Measurements from ENCODE around the gene SLC9C1.

Gene SLC9C1

DNA sequence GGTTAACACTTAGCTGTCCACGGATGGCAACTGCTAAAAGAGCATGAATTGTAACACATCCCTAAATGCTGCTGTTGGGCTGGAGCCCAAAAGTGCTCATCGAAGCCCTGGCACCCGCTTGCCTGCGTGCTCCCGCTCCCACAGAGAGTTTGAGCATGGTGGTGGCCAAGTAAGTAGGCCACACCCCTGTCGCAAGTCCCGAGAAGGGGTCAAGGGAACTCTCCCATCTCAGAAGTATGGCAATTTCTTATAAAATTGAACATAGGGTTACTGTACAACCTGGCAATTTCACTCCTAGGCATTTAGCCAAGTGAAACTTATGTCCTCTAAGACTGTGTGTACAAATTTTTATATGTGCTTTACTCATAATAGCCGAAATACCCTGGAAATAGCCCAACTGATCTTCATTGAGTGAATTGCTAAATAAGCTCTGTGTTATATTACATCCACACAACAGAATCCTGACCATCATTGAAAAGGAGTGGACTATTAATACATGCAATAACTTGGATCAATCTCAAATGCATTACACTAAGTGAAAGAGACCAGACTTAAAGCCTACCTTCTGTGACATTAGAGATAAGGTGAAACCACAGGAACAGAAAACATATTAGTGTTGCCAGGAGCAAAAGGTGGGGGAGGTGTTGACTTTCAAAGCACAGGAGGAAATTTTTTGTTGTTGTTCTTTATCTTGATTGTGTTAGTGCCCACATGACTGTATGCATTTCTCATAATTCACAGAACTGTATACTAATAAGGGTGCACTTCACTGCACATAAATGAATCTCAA is 159.5 kb downstream of the SLC9C1 start:
- peaks cover 75% of the 10 kb centered on the region for H3K4me1 Mint-ChIP-seq
- peak overlapping the region; percentile 49 for H3K27ac Mint-ChIP-seq
- DNase-seq (no peak), ATAC-seq (peak; percentile 21)
- H3K9me3 Mint-ChIP-seq = no peaks in the 10 kb centered on the region
- no peaks in the 10 kb centered on the region for H3K27me3 Mint-ChIP-seq
- H3K4me3 Mint-ChIP-seq = no peak overlapping the region
- H3K36me3 Mint-ChIP-seq (ENCODE audit: low read depth) = no peaks in the 10 kb centered on the region

DNA sequence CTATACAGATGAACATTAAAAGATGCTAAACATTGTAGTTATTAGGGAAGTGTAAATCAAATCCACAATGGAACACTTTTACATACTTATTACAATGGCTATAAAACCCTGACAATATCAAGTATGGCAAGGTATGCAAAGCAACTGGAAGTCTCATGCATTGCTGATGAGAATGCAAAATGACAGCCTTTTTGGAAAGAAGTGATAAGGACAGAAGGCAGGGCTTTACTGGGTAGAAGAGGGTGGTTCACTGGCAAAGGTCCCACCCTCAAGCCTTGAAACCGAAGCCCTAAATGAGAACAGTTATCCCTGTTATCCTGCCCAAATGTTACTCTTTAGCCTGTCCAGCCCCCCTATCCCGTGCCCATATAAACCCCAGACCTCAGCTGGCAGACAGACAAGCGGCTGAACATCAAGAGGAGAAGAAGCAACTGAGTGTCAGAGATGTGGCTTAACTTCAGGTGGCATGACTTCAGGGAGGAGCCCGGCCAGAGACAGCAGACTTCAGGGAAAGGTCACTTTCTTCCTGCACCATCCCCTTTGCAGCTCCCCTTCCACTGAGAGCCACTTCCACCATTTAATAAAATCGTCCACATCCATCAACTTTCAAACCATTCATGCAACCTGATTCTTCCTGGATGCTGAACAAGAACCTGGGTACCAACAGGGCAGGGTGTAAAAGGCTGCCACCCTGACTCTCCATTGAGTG is 160.2 kb downstream of the SLC9C1 start:
- peak overlapping the region; percentile 80 for H3K4me3 Mint-ChIP-seq
- H3K36me3 Mint-ChIP-seq (ENCODE audit: low read depth) = no peaks in the 10 kb centered on the region
- DNase-seq (no peak), ATAC-seq (no peak)
- H3K27ac Mint-ChIP-seq = peak overlapping the region; percentile 85
- no peaks in the 10 kb centered on the region for H3K27me3 Mint-ChIP-seq
- peaks cover 83% of the 10 kb centered on the region for H3K4me1 Mint-ChIP-seq
- H3K9me3 Mint-ChIP-seq = no peaks in the 10 kb centered on the region

DNA sequence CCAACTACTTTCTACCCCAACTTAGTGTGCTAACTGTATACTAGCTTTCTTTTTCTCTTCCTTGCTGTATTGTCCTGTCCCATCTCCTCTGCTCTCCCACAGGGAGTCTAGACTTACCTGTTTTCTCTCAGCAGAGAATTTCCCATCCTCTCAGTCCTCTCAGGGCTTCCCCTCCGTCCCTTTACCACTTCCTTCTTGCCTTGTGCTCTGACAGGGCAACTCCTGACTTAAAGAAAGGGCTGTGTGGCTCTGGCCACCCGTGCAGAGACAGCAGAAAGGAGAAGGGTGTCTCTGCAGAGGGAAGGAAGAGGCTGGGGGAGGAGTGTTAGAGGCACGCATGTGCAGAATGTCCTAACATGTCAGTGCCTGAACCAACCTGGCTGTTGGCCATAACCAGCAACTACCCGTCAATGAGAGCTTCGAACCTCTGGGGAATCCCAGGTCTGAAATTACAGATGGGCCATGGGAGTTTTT is 161.0 kb downstream of the SLC9C1 start, which contains the start of gene GCSAM:
Gene GCSAM, minus strand, starts transcription at position 274 of the 474 bp plus-strand sequence. Its CDS starts 128 bp downstream, at position 146.
- no peaks in the 10 kb centered on the region for H3K9me3 Mint-ChIP-seq
- H3K27ac Mint-ChIP-seq = peak within 1 kb of the TSS; percentile 85
- H3K36me3 Mint-ChIP-seq (ENCODE audit: low read depth) = no peaks in the 10 kb centered on the region
- peak within 1 kb of the TSS; percentile 80 for H3K4me3 Mint-ChIP-seq
- H3K4me1 Mint-ChIP-seq = peaks cover 89% of the 10 kb centered on the region
- peak; percentile 81 for ATAC-seq
- peak; percentile 63 for DNase-seq
- no peaks in the 10 kb centered on the region for H3K27me3 Mint-ChIP-seq

DNA sequence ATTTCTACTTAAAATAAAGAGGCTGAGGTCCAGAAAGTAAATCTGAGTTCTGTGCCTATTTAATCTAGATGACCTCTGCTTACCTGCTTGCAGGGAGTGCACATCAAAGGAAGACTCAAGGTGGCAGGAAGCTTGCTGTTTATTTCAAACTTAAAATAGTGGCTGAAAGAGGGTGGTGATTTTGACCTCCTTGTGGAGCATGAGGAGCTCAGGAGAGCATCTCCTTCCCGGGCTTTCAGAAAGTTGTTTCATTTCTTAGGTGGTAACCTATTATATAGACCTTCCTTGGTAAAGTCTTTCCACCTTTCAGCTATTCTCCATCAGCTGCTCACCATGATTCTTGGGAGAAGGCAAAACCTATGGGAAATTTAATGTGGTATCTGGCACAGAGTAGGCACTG is 161.5 kb downstream of the SLC9C1 start:
- H3K36me3 Mint-ChIP-seq (ENCODE audit: low read depth) = no peaks in the 10 kb centered on the region
- ATAC-seq = no peak

DNA sequence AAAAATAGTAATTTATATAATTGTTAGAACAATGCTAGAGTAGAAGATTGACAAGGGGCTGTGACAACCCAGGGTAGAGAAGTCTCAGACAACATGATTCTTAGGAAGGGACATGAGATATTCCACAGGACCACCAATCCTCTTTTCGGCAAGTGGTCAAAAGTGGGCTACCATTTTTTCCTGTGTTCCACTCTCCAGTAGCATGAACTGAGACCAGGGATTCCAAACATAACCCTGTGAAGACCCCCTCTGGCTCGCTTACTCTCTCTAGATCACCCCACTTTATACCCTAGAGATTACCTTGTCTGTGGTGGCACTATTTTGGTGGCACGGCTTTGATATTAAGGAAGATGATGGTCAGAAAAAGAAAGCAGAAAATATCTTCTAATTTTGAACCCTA is 161.9 kb downstream of the SLC9C1 start:
- no peaks in the 10 kb centered on the region for H3K9me3 Mint-ChIP-seq
- peaks cover 89% of the 10 kb centered on the region for H3K4me1 Mint-ChIP-seq

More for the DNA sequence above, 161.5 kb downstream of the SLC9C1 start:
- Mint-ChIP-seq H3K4me1 (peaks cover 89% of the 10 kb centered on the region), H3K27me3 (no peaks in the 10 kb centered on the region), H3K4me3 (peak overlapping the region; percentile 80), H3K9me3 (no peaks in the 10 kb centered on the region), H3K27ac (peak overlapping the region; percentile 85)
- no peak for DNase-seq

DNA sequence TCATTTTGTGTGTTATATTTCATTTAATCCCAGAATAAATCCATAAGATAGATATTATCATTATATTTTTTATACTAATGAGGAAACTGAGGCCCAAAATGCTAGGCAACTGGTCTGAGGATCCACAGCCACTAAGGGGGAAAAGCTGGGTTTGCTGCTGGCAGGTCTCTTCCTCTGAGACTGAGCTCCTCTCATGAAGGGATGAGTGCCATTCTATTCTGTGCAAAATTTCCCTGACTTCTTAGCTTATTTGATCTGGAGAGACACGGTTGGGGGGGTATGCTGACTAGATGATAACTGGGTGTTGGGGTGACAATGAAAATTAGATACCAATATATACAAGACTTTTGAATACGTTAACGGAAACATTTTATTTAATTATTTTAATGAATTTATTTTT is 162.9 kb downstream of the SLC9C1 start:
- ATAC-seq = no peak
- Mint-ChIP-seq H3K36me3 (ENCODE audit: low read depth) (no peaks in the 10 kb centered on the region), H3K9me3 (no peaks in the 10 kb centered on the region), H3K27me3 (no peaks in the 10 kb centered on the region), H3K27ac (peak overlapping the region; percentile 2), H3K4me3 (peak overlapping the region; percentile 25), H3K4me1 (peaks cover 92% of the 10 kb centered on the region)
- DNase-seq = no peak

More for the DNA sequence above, 161.9 kb downstream of the SLC9C1 start:
- Mint-ChIP-seq H3K27ac (peak overlapping the region; percentile 59), H3K4me3 (peak overlapping the region; percentile 80), H3K27me3 (no peaks in the 10 kb centered on the region), H3K36me3 (ENCODE audit: low read depth) (no peaks in the 10 kb centered on the region)
- no peak for ATAC-seq
- DNase-seq = no peak

DNA sequence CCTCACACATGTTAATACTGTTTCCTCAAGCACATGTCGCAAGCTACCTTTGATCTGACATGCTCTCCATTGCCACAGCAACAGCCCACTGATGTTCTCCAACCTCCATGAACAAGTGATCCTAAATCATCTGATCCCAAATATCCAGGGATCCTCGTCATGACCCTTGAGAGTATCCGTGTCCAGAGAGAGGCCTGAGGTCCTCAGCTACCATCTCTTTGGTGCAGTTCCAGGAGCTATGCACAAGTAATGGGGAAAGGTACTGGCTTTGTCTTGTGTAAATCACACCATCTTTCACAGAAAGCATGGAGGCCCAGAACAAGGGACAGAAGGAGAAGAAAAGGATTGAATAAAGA is 163.4 kb downstream of the SLC9C1 start:
- Mint-ChIP-seq H3K36me3 (ENCODE audit: low read depth) (no peaks in the 10 kb centered on the region), H3K4me1 (peaks cover 88% of the 10 kb centered on the region), H3K9me3 (no peaks in the 10 kb centered on the region), H3K27me3 (no peaks in the 10 kb centered on the region), H3K4me3 (no peak overlapping the region), H3K27ac (peak overlapping the region; percentile 24)
- no peak for ATAC-seq
- DNase-seq = no peak

DNA sequence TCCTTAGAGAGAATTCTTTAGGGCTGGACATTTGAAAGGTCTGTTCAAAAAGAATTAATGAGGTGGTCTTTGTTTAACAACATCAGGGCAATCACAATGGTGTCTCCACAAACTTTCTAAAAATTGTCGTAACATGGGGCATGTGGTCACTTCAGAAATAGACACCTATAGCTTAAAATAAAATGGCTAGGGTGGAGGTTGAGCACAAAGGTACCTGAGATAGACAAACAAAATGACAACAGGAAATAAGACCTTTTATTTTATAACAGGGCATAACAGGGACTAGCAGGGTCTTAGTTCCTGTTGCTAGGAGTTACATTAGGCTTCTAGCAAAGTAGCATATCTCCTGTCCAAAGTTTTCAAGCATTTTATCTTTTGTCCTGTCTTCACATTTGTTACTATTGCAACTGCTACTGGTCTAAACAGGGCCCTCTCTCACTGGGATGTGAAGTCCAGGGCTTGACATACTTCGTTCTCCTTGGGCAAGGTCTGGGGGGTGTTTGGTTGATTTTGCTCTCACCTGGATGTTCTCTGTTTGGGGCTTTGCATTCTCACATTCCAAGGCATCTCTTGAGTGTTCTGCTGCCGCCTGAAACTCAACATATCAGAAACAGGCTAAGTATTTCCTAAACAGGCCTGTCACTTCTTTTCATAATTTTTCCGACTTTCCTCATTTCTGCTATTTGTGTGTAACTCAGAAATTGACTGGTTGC is 163.9 kb downstream of the SLC9C1 start:
- no peak for DNase-seq
- Mint-ChIP-seq H3K36me3 (ENCODE audit: low read depth) (peaks cover under 1% of the 10 kb centered on the region), H3K27ac (peak overlapping the region; percentile 78), H3K4me3 (no peak overlapping the region), H3K27me3 (no peaks in the 10 kb centered on the region), H3K4me1 (peaks cover 87% of the 10 kb centered on the region), H3K9me3 (no peaks in the 10 kb centered on the region)
- ATAC-seq = no peak

DNA sequence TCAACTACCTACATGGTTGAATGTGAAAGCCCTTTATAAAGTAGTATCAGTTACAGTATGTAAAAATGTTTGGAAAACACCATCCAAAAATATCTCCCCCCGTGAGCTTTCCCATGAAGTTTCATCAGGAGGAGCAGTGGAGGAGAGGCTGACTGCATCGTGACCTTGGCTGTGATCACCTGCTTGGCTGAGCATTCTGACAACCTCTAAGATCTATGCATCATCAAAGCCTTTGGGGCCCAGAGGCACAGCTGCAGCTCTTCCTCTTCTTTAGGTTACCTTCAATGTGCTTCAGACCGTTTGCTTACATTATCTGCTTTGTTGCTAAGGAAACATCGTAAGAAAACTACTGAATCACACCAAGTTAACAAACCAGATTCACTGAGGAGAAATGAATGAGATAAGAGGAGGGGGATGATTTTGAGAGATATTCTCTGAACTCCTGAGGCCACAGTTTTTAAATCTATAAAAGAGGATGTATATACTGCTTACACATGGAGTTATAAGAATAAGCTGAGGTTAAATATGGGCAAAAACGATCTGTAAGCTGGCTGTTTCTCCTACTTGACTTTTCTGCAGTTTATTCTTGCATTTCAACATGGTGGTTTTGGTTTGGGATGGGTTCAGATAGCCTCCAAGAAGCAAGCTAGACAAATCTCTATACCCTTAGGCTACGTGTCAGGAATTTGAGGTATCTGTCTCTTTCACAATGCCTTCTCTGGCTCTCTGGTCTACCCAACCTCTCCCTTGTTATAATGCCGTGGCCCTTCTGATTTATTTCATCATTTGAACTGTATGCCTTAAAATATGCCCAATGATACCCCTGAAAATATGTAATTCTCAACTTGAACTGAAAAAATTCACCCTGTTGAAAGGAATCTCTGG is 164.9 kb downstream of the SLC9C1 start:
- peak; percentile 35 for DNase-seq
- Mint-ChIP-seq H3K27ac (peak overlapping the region; percentile 78), H3K36me3 (ENCODE audit: low read depth) (peaks cover 4% of the 10 kb centered on the region), H3K27me3 (no peaks in the 10 kb centered on the region), H3K4me3 (peak overlapping the region; percentile 30), H3K9me3 (no peaks in the 10 kb centered on the region), H3K4me1 (peaks cover 79% of the 10 kb centered on the region)
- ATAC-seq = peak; percentile 74

DNA sequence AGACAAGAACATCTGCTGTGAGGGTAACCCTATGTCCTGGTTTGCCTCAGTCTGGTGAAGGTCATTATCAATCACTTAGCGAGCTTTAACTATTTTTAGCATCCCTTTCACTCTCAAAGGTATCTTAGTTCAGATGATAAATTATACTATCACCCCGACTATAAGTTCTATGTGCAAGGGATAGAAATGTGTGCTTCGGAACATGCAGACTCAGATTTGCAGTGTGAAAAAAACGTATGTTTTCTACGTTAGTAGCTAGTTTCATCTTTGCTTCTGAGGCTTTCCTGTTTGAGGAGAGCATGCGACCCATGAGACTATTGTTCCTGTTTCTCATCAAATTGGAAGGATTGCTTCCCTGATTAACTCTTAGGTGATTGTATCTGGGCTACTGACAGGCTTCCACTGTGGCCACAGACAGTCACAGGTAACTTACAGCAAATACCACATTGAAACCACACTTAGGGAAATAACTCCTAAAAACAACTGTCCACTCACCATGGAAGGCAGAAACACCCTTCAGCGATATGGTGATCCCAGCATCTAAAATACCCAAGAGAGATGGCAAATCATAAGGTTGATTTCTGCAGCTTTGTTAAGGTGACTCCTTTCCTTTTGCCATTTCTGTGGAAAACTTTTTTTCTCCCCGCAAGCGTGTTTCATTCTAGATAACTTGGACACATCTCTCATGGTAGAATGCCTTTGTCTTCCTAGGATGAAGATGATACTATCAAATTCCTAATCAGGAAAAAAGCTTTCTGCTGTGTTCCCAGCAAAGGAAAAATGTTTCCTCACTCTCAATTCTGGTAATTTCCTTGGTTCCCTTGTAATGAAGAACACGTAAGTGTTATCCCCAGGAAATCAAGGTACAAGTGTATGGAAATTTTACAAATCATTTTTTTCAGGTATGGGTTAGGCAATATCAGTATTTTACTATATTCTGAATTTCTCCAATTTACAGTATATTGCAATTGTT is 166.2 kb downstream of the SLC9C1 start:
- peak overlapping the region; percentile 61 for H3K4me3 Mint-ChIP-seq

DNA sequence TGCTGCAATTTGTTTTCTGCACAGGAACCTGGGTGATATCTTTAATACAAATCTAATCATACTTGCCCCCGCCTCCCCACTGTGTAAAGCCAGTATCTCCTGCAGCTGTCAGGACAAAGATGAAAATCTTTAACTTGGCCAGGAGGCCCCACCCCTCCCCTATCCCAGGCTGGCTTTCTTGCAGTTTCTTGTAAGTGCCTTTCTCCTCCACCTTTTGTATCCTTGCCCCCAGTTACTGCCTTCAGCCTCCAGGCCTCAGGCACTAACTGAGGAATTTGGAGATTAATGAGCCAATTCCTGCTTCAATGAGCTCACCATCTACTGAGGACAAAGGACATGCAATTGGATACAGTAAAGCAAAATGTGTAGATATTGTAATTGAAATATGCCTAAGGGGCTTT is 167.5 kb downstream of the SLC9C1 start:
- H3K36me3 Mint-ChIP-seq (ENCODE audit: low read depth) = peaks cover 7% of the 10 kb centered on the region
- DNase-seq (no peak), ATAC-seq (no peak)
- H3K4me1 Mint-ChIP-seq = peaks cover 60% of the 10 kb centered on the region
- H3K4me3 Mint-ChIP-seq = peak overlapping the region; percentile 61
- H3K27me3 Mint-ChIP-seq = no peaks in the 10 kb centered on the region
- no peaks in the 10 kb centered on the region for H3K9me3 Mint-ChIP-seq
- H3K27ac Mint-ChIP-seq = peak overlapping the region; percentile 75

More for the DNA sequence above, 166.2 kb downstream of the SLC9C1 start:
- Mint-ChIP-seq H3K4me1 (peaks cover 66% of the 10 kb centered on the region), H3K9me3 (no peaks in the 10 kb centered on the region), H3K36me3 (ENCODE audit: low read depth) (peaks cover 7% of the 10 kb centered on the region), H3K27me3 (no peaks in the 10 kb centered on the region), H3K27ac (peak overlapping the region; percentile 75)
- ATAC-seq (no peak), DNase-seq (no peak)

DNA sequence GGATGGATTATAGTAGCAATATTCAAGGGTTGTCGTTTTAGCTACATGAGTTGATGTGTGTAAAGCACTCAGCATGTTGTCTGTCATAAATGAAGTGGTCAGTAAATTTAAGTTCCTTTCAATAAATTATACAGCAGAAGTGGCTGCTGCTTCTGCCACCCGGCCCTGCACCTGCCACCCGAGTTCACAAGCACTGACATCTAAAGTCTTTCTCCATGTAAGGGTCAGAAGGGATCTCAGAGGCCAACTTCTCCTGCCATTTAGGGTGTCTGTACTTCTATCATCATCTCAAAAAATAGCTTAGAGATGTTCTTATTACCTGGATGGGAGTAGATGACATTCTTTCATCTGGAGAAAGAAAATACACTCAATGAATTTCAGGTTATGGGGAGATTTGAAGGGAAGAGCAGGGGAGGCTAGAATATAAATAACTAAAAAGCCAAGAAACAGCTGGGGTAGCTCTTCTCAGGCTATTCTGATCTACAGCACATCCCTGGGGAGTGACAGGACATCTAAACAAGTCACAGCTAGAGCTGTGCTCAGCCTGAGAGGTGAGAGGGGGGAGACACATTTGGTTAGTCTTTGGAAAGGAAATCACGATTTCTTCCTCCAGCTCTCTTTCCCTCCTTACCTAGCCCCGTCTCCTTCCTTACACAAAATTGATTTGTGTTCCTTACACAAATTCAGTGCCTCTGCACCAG is 169.0 kb downstream of the SLC9C1 start:
- no peak overlapping the region for H3K4me3 Mint-ChIP-seq
- DNase-seq (no peak), ATAC-seq (no peak)
- H3K4me1 Mint-ChIP-seq = peaks cover 62% of the 10 kb centered on the region
- peaks cover 7% of the 10 kb centered on the region for H3K36me3 Mint-ChIP-seq (ENCODE audit: low read depth)
- no peaks in the 10 kb centered on the region for H3K9me3 Mint-ChIP-seq
- no peak overlapping the region for H3K27ac Mint-ChIP-seq
- no peaks in the 10 kb centered on the region for H3K27me3 Mint-ChIP-seq

Measured in activated naive CD8-positive, alpha-beta T cell treated with anti-CD3 and anti-CD28 coated beads, Interleukin-2, amount 50 U/mL, for 24 hours (primary cell).